Thymus (tissue), 11 donors: ENCODE data around the gene WDR48. TPM values are rescaled to one million over a fixed set of nuclear protein-coding genes. Genes with fewer than 3 reads are reported as not detected.

Experiments
- DNase-seq, 9 donors: peaks; one replicate each; pipeline ENCODE4 v3.0.0-alpha.2; 2013; ENCODE audit warnings: low spot score in 9 of 9, low read depth in 6 of 9, missing footprints in 1 of 9
- H3K27ac ChIP-seq, 2 donors: one replicate each; pipeline ENCODE4 v1.5.1; 2013; ENCODE audit warnings: control low read depth in 1 of 2, low read depth in 1 of 2, low read length in 1 of 2, mild to moderate bottlenecking in 1 of 2, moderate library complexity in 1 of 2
- H3K27me3 ChIP-seq, 2 donors: one replicate each; pipeline ENCODE4 v1.5.1; 2013; ENCODE audit warnings: low read length in 1 of 2; ENCODE audit not compliant: control insufficient read depth in 2 of 2, insufficient read depth in 1 of 2
- H3K36me3 ChIP-seq, 2 donors: one replicate each; pipeline ENCODE4 v1.5.1; 2013; ENCODE audit warnings: low read length in 1 of 2, mild to moderate bottlenecking in 1 of 2, moderate library complexity in 1 of 2; ENCODE audit not compliant: control insufficient read depth in 2 of 2, insufficient read depth in 2 of 2
- H3K4me1 ChIP-seq, 2 donors: one replicate each; pipeline ENCODE4 v1.5.1; 2013; ENCODE audit warnings: low read length in 2 of 2; ENCODE audit not compliant: control insufficient read depth in 2 of 2, insufficient read depth in 2 of 2
- H3K4me3 ChIP-seq, 2 donors: one replicate each; pipeline ENCODE4 v1.5.1; 2013; ENCODE audit warnings: low read length in 2 of 2, control low read depth in 1 of 2, mild to moderate bottlenecking in 1 of 2
- H3K9me3 ChIP-seq, 2 donors: one replicate each; pipeline ENCODE4 v1.5.1; 2013; ENCODE audit warnings: low read length in 1 of 2, mild to moderate bottlenecking in 1 of 2; ENCODE audit not compliant: control insufficient read depth in 2 of 2, insufficient read depth in 1 of 2
- WGBS: extraction: QIAGEN DNeasy Blood & Tissue Kit; methylation state at CpG from one replicate; pipeline ENCODE4 v1.1.7; 2013; 5-methylcytosine and 5-hydroxymethylcytosine counted together
- polyA plus RNA-seq: library from polyadenylated mRNA; stranded (reverse); fragments of 200-250 nt; gene quantifications from one replicate; pipeline ENCODE4 v1.2.3, GENCODE V29; 2013
- total RNA-seq: library from RNA; stranded (reverse); fragments of 120-200 nt; gene quantifications from one replicate; pipeline ENCODE4 v1.2.4, GENCODE V29; 2013
- donor health status: healthy.

WDR48 gene
- total and polyA plus RNA-seq, 2 donors, result 24.4 to 37.8 TPM

DNA sequence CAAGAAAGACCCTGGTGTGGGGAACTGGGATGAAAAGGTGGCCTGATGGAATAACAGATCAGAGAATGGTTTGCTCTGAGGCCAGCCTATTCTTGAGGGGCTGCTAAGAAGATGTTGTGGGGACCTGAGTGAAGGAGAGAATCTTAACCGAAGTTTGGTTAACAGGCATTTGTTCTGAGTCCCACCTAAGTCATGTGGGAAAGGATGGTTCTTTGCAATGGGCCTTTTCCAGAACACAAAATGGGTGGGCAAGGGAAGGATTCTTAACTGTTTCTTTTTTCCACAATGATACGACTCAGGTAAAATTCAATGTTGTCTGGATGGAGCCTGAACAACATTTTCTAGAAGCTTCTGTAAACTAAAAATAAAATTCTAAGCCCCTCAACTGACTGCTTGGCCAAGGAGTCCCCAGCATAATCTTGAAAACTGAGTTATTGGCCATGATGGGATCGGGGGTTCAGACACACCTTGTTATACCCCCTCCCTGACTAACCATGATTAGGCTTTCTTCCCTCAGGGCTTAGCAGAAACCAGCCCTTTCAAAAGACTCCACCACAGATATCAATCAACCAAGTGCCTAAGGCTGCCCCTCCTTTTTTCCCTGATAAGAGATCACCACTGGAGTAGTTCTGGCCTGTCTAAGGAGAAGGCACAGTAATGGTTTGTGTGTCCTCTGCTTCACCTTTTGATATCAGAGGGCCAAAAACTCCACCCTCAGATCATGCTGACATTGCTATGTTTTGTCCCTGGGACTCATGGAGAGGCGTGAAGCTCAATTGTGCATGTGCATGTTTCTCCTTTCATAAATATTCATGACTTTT, 30.1 kb upstream of the WDR48 start:
- H3K4me1 ChIP-seq, result no peaks in the 10 kb centered on the region
- no peak for DNase-seq
- H3K27ac ChIP-seq, result no peak overlapping the region
- H3K4me3 ChIP-seq, result no peak overlapping the region
- H3K9me3 ChIP-seq, result no peaks in the 10 kb centered on the region
- H3K36me3 ChIP-seq, result no peaks in the 10 kb centered on the region
- 96% methylated on average over 4 of the region's 4 CpGs for WGBS
- no peaks in the 10 kb centered on the region for H3K27me3 ChIP-seq

DNA sequence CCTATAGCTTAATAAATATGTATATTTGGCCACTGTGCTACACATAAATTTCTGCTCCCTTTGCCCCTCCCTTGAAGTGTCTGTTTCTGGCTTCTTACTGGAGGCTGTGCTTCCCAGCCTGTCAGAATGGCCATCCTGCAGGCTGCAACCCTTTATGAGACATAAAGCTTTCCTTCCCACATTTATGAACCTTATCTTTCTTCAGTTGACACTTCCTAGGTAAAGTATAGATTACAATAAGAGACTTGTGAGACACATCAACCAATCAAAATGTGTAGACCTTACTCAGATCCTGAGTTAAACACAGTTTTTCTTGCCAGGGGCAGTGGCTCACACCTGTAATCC, 29.6 kb upstream of the WDR48 start:
- Histone ChIP-seq H3K9me3 (no peaks in the 10 kb centered on the region), H3K36me3 (no peaks in the 10 kb centered on the region), H3K4me3 (no peak overlapping the region), H3K27me3 (no peaks in the 10 kb centered on the region), H3K27ac (no peak overlapping the region), H3K4me1 (no peaks in the 10 kb centered on the region)
- no peak for DNase-seq

DNA sequence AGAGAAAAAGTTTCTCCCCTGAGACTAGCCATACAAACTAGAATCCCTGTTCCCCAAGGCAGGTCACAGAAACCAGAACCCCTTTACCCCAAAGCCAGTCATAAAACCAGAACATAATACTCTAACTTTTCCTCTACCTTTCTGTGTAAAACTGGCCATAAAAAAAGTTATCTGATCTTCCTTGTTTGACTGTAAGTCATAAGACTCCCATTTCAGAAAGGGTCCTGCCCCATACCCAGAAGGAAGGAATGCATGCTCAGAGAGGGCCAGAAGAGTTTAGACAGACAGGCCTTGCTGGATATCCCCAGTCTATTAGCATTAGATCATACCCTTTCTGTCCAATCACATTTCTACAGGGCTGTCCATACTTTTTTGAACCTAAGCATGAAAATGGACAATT, 27.3 kb upstream of the WDR48 start:
- Histone ChIP-seq H3K4me1 (no peaks in the 10 kb centered on the region), H3K27me3 (no peaks in the 10 kb centered on the region), H3K27ac (no peak overlapping the region), H3K4me3 (no peak overlapping the region), H3K9me3 (no peaks in the 10 kb centered on the region), H3K36me3 (no peaks in the 10 kb centered on the region)
- DNase-seq, result no peak

DNA sequence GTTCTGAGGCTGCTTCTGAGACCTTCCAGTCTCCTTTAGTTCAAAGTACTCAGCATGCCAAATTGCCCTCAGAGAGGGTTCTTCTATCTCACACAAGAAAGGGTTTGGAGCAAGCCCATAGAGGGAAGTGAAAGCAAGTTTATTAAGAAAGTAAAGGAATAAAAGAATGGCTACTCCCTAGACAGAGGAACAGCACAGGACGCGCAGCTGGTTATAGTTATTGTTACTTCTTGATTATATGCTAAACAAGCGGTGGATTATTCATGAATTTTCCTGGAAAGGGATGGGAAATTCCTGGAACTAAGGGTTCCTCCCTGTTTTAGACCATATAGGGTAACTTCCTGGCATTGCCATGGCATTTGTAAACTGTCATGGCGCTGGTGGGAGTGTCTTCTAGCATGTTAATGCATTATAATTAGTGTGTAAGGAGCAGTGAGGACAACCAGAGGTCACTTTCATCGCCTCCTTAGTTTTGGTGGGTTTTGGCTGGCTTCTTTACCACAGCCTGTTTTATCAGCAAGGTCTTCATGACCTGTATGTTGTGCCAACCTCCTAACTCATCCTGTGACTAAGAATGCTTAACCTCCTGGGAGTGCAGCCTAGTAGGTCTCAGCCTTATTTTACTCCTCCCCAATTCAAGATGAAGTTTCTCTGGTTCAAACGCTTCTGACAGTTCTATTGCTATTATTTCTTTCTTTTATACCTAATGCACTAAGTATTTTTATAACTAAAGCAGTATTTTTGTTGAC, 26.4 kb upstream of the WDR48 start:
- WGBS, result 97% methylated on average over 6 of the region's 6 CpGs
- no peak for DNase-seq

DNA sequence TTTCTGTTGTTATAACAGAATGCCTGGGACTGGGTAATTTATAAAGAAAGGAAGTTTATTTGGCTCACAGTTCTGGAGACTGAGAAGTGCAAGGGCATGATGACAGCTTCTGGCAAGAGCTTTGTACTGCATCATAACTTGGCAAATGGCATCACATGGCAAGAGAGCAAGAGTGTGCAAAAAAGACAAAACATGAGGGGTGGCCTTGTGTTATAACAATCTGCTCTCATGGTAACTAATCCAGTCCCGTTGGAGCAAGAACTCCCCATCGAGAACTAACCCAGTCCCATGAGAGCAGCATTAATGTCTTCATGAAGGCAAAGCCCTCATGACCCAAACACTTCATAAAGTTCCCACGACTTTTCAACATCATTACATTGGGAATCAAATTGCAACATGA, 23.3 kb upstream of the WDR48 start:
- Histone ChIP-seq H3K9me3 (no peaks in the 10 kb centered on the region), H3K4me1 (no peaks in the 10 kb centered on the region), H3K36me3 (no peaks in the 10 kb centered on the region), H3K27ac (no peak overlapping the region), H3K27me3 (no peaks in the 10 kb centered on the region), H3K4me3 (no peak overlapping the region)
- DNase-seq, result no peak
- 97% methylated on average over 3 of the region's 3 CpGs for WGBS

More for the DNA sequence above, 26.4 kb upstream of the WDR48 start:
- Histone ChIP-seq H3K9me3 (no peaks in the 10 kb centered on the region), H3K4me1 (no peaks in the 10 kb centered on the region), H3K36me3 (no peaks in the 10 kb centered on the region), H3K27ac (no peak overlapping the region), H3K4me3 (no peak overlapping the region), H3K27me3 (no peaks in the 10 kb centered on the region)

DNA sequence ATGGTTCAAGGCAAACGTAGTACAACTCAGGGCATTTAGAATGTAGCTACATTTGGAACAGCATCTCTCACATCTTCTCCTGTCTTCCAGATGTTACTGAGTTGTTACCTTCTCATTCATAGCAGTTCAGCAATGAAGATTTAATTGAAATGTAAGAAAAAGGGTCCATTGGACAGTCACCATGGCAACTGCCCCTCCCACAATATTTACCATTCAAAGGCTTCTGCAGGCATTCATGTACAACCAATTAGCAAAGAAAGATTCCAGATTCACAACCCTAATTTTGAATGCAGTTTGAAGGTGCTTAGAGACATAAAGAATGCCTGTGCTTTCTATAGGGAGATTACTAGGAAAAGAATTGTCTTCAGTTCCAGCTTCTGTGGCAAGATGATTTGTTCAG, 22.3 kb upstream of the WDR48 start:
- 99% methylated on average over 1 of the region's 1 CpG for WGBS
- H3K27ac ChIP-seq, result no peak overlapping the region
- H3K9me3 ChIP-seq, result no peaks in the 10 kb centered on the region
- no peaks in the 10 kb centered on the region for H3K36me3 ChIP-seq
- H3K4me1 ChIP-seq, result no peaks in the 10 kb centered on the region
- DNase-seq, result no peak
- no peak overlapping the region for H3K4me3 ChIP-seq
- H3K27me3 ChIP-seq, result no peaks in the 10 kb centered on the region

DNA sequence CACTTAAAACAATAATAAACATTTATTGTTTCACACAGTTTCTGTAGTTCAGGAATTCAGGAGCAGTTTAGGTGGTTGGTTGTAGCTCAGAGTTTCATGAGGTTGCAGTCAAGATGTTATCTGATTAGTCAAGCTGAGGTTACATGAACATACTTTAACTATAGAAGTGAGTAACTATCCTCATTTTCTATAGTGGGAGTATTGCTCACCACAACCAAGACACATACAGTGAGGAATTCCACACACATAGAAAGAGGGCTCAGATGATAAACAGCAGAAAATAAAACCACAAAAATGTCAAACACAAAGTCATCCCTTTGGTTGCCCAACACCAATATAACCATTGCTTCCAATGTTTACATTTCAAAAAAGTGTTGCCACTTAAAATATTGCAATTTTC, 13.7 kb upstream of the WDR48 start:
- no peak overlapping the region for H3K27ac ChIP-seq
- no peaks in the 10 kb centered on the region for H3K4me1 ChIP-seq
- H3K4me3 ChIP-seq, result no peak overlapping the region
- H3K36me3 ChIP-seq, result no peaks in the 10 kb centered on the region
- no peak for DNase-seq
- no peaks in the 10 kb centered on the region for H3K27me3 ChIP-seq
- no peaks in the 10 kb centered on the region for H3K9me3 ChIP-seq

DNA sequence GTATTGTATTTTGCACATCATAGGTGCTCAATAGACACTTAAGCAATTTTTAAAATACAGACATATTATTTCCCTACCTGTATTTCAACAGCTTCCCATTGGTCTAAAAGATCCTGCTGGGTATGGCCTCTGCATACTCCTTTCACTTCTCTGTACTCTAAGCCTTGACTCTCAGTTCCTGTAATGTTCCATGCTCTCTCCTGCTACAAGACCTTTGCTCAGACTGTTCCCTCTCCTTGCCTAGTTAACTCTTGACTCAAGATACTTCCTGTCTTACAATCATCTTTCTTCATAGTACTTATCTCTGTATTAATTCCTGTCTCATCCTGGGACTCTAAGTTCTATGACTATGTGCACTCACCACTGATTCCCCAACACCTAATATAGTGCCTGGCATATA, 1.8 kb upstream of the WDR48 start:
- H3K27me3 ChIP-seq, result no peaks in the 10 kb centered on the region
- no peak overlapping the region for H3K4me3 ChIP-seq
- H3K9me3 ChIP-seq, result no peaks in the 10 kb centered on the region
- DNase-seq, result peak in 2 of 9 donors; percentile 4 to 12
- H3K27ac ChIP-seq, result no peak overlapping the region
- H3K4me1 ChIP-seq, result peaks cover 6 to 8% of the 10 kb centered on the region in 2 donors
- no peaks in the 10 kb centered on the region for H3K36me3 ChIP-seq

DNA sequence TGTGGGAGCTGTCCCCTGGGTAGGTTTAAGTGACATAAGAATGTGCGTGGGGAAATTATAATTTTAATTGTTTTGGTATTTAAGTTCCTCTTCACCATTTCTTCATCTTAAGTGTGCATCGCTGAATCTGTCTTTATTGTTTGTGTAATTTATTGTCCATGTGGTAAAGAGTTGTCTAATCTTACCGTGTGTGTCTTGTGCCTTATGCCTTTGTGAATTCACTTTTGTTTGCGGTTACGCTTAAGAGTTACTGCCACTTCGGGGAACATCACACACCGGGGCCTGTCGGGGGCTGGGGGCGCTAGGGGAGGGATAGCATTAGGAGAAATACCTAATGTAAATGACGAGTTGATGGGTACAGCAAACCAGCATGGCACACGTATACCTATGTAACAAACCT, 767 bp downstream of the WDR48 start:
- Histone ChIP-seq H3K27ac (peak overlapping the region in 1 of 2 donors; percentile 92), H3K4me1 (peaks cover 6 to 8% of the 10 kb centered on the region in 2 donors), H3K4me3 (peak overlapping the region; percentile 76 to 81), H3K9me3 (no peaks in the 10 kb centered on the region), H3K36me3 (no peaks in the 10 kb centered on the region), H3K27me3 (no peaks in the 10 kb centered on the region)
- DNase-seq, result no peak
- WGBS, result 2% methylated on average over 11 of the region's 11 CpGs
